Type B pancreatic cell (in vitro differentiated cells): ENCODE data around the gene STAP1. TPM values are rescaled to one million over a fixed set of nuclear protein-coding genes. Genes with fewer than 3 reads are reported as not detected.

Source experiments
- DNase-seq: peaks from one replicate; pipeline ENCODE4 v3.0.0; 2021; ENCODE audit warnings: mixed read lengths; ENCODE audit not compliant: unreplicated experiment; ENCODE audit errors: extremely low spot score
- H3K27ac Mint-ChIP-seq: 2 replicates; pipeline ENCODE4 v1.8.0; 2021; ENCODE audit warnings: mild to moderate bottlenecking, mixed read lengths
- H3K27me3 Mint-ChIP-seq: 2 replicates; pipeline ENCODE4 v1.8.0; 2021; ENCODE audit warnings: mixed read lengths
- H3K36me3 Mint-ChIP-seq: 2 replicates; pipeline ENCODE4 v1.8.0; 2021; ENCODE audit warnings: mixed read lengths
- H3K4me1 Mint-ChIP-seq: one replicate; pipeline ENCODE4 v1.8.0; 2021; ENCODE audit warnings: mixed read lengths; ENCODE audit not compliant: unreplicated experiment
- H3K4me3 Mint-ChIP-seq: 2 replicates; pipeline ENCODE4 v1.8.0; 2021; ENCODE audit warnings: mild to moderate bottlenecking, mixed read lengths
- H3K9me3 Mint-ChIP-seq: 2 replicates; pipeline ENCODE4 v1.8.0; 2021; ENCODE audit warnings: mixed read lengths
- total RNA-seq: library from RNA; stranded (reverse); gene quantifications from 2 replicates; pipeline ENCODE4 v1.2.1, GENCODE V29; 2021; ENCODE audit warnings: low replicate concordance
- TF ChIP-seq, protein P1 (sequence below): fragments of 200-600 bp; sonication (generic); conservative IDR thresholded peaks from 2 replicates; pipeline ENCODE4 v1.5.0; 2021; ENCODE audit warnings: antibody characterized with exemption, mild to moderate bottlenecking

The STAP1 gene
- total RNA-seq, 1 donor from 2014 or later: not detected

GRCh38 chr4:67581208-67581857 lies 22.8 kb downstream of the STAP1 start:
- Mint-ChIP-seq H3K4me3 (no peak overlapping the region), H3K9me3 (no peaks in the 10 kb centered on the region), H3K27ac (no peak overlapping the region), H3K36me3 (no peaks in the 10 kb centered on the region), H3K27me3 (no peaks in the 10 kb centered on the region), H3K4me1 (no peaks in the 10 kb centered on the region)
- no peak for DNase-seq
- TF ChIP-seq, protein P1, sequence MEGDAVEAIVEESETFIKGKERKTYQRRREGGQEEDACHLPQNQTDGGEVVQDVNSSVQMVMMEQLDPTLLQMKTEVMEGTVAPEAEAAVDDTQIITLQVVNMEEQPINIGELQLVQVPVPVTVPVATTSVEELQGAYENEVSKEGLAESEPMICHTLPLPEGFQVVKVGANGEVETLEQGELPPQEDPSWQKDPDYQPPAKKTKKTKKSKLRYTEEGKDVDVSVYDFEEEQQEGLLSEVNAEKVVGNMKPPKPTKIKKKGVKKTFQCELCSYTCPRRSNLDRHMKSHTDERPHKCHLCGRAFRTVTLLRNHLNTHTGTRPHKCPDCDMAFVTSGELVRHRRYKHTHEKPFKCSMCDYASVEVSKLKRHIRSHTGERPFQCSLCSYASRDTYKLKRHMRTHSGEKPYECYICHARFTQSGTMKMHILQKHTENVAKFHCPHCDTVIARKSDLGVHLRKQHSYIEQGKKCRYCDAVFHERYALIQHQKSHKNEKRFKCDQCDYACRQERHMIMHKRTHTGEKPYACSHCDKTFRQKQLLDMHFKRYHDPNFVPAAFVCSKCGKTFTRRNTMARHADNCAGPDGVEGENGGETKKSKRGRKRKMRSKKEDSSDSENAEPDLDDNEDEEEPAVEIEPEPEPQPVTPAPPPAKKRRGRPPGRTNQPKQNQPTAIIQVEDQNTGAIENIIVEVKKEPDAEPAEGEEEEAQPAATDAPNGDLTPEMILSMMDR: no peak

DNA sequence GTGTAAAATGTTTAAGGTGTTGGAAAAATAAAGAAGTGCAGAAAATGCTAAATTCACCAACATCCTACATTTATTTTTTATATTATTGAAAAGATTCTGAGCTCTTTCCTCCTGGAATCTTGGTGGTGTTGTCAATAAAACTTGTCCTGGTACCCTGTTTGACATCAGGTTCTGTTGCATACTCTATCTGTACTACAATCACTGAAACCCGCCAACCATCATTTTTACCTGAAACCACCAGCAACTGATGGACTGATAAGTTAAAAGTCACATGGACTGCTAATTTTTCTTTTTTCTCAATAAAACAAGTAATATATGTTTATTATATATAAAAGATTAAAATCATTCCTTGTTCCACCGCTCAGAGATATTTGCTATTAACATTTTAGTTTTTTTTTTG lies 23.4 kb downstream of the STAP1 start:
- Mint-ChIP-seq H3K4me1 (no peaks in the 10 kb centered on the region), H3K4me3 (no peak overlapping the region), H3K9me3 (no peaks in the 10 kb centered on the region), H3K36me3 (no peaks in the 10 kb centered on the region), H3K27ac (no peak overlapping the region), H3K27me3 (no peaks in the 10 kb centered on the region)
- DNase-seq: no peak
- TF ChIP-seq, protein P1: no peak

DNA sequence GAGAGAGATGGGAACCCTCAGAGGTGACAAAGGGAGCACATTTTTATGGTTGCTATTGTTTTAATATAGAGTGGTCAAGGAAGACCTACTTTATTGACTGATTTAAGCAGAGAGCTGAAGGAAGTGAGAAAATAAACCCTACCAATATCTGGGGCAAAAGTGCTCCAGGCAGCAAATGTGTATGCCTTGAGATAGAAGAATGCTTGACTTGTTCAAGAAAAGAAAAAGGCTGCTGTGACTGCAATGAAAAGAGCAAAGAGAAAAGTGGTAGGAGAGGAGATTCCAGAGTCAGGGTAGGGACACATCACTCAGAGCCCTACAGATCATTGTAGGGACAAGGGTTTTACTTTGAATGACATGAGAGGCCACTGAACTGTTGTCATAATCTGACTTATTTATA lies 26.0 kb downstream of the STAP1 start:
- Mint-ChIP-seq H3K36me3 (no peaks in the 10 kb centered on the region), H3K27ac (no peak overlapping the region), H3K9me3 (no peaks in the 10 kb centered on the region), H3K27me3 (no peaks in the 10 kb centered on the region), H3K4me3 (no peak overlapping the region), H3K4me1 (no peaks in the 10 kb centered on the region)
- DNase-seq: no peak
- TF ChIP-seq, protein P1: no peak

- Mint-ChIP-seq H3K4me3 (no peak overlapping the region), H3K27ac (no peak overlapping the region), H3K36me3 (no peaks in the 10 kb centered on the region), H3K4me1 (no peaks in the 10 kb centered on the region), H3K9me3 (no peaks in the 10 kb centered on the region), H3K27me3 (no peaks in the 10 kb centered on the region)
- TF ChIP-seq, protein P1: no peak
- DNase-seq: no peak
These were observed 28.6 kb downstream of the STAP1 start for GRCh38 chr4:67587156-67587555.

DNA sequence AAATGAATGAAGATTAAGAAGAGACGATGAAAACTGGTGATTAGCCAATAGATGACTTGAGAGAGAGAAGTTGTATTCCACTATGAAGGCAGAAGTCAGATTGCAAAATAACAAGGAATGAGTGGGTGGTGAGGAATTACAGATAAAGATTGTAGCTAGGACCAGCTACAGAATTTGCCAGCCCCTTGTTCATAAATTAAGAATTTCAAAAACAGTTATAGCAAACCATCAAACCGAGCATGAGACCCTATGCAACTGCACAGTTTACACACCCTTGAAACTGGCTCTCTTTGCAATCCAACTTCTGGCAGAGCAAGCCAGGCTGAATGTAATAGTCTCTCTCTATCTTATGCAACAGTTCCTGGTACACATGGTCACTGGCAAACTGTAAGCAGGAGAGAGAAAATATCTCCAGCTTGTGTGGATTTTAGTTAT lies 35.2 kb downstream of the STAP1 start:
- H3K9me3 Mint-ChIP-seq: no peaks in the 10 kb centered on the region
- no peak for DNase-seq
- TF ChIP-seq, protein P1: no peak
- no peak overlapping the region for H3K4me3 Mint-ChIP-seq
- no peaks in the 10 kb centered on the region for H3K4me1 Mint-ChIP-seq
- no peaks in the 10 kb centered on the region for H3K36me3 Mint-ChIP-seq
- H3K27ac Mint-ChIP-seq: no peak overlapping the region
- peaks cover 2% of the 10 kb centered on the region for H3K27me3 Mint-ChIP-seq
